ENCODE results near the gene MAD2L1BP.

GRCh38 chr6:43624786-43625288, 10.8 kb upstream of the MAD2L1BP start:
- TF ChIP-seq CTCF (IDR thresholded peaks at IDR 0.05) (no peak), EP300 (IDR thresholded peaks at IDR 0.05) (no peak)

All from upper lobe of left lung (tissue), 4 donors.